Measurements from ENCODE around the gene PDILT. TPM values are rescaled to one million over a fixed set of nuclear protein-coding genes. Genes with fewer than 3 reads are reported as not detected.

Gene PDILT
- total RNA-seq, 4 donors from 2014 or later, result not detected

GRCh38 chr16:20311548-20311947, 93.0 kb downstream of the PDILT start:
- Histone ChIP-seq H3K4me1 (no peaks in the 10 kb centered on the region), H3K4me3 (no peak overlapping the region), H3K9me3 (no peaks in the 10 kb centered on the region), H3K36me3 (no peaks in the 10 kb centered on the region), H3K27me3 (peaks cover 11% of the 10 kb centered on the region), H3K27ac (no peak overlapping the region)
- 55 to 60% methylated on average over 2 of the region's 2 CpGs for WGBS, 2 donors (ENCODE audit: low coverage in 1 of 2)
- TF ChIP-seq POLR2A (IDR thresholded peaks at IDR 0.05) (no peak), POLR2AphosphoS5 (IDR thresholded peaks at IDR 0.05) (no peak), EP300 (IDR thresholded peaks at IDR 0.05) (no peak)
- TF ChIP-seq, protein P1, sequence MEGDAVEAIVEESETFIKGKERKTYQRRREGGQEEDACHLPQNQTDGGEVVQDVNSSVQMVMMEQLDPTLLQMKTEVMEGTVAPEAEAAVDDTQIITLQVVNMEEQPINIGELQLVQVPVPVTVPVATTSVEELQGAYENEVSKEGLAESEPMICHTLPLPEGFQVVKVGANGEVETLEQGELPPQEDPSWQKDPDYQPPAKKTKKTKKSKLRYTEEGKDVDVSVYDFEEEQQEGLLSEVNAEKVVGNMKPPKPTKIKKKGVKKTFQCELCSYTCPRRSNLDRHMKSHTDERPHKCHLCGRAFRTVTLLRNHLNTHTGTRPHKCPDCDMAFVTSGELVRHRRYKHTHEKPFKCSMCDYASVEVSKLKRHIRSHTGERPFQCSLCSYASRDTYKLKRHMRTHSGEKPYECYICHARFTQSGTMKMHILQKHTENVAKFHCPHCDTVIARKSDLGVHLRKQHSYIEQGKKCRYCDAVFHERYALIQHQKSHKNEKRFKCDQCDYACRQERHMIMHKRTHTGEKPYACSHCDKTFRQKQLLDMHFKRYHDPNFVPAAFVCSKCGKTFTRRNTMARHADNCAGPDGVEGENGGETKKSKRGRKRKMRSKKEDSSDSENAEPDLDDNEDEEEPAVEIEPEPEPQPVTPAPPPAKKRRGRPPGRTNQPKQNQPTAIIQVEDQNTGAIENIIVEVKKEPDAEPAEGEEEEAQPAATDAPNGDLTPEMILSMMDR (IDR thresholded peaks at IDR 0.05), result no peak
- no peak for ATAC-seq

DNA sequence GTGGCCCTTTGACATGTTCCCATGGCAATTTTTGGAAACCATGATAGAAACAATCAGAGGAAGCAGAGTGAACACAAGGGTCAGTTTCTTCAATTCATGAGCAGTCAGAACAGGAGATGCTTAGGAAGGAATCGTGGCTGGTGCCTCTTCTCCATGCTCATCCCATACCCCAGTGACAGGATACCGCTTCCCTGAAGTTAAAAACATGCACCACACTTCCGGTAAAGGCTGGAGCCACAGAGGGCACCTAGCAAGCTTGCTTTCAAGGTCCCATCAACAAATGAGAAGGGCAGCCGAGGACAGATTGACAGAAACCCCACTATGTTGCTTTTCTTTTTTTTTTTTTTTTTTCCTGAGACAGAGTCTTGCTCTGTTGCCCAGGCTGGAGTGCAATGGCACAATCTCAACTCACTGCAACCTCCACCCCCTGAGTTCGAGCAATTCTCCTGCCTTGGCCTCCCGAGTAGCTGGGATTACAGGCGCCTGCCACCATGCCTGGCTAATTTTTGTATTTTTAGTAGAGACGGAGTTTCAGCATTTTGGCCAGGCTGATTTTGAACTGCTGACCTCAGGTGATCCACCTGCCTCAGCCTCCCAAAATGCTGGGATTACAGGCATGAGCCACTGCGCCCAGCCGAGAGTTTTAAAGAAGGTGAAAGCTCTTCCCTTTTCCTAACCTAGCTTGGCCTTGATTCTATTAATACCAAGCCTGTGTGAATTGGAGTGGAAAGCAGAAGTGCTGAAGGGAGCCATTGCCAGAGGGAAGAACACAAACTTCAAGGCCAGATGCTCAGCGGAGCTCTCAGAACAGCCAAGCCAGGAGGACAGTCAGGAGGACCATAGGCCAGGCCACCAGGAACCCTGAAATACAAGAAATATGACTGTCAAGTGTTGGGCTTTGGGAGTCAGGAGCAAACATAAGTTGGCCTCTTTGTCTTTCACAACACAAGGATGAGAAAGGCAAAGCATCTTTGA, 93.8 kb downstream of the PDILT start:
- no peak for ATAC-seq

GRCh38 chr16:20309786-20310185, 94.8 kb downstream of the PDILT start:
- no peaks in the 10 kb centered on the region for H3K4me1 ChIP-seq
- peaks cover 11% of the 10 kb centered on the region for H3K27me3 ChIP-seq
- TF ChIP-seq POLR2AphosphoS5 (IDR thresholded peaks at IDR 0.05) (no peak), POLR2A (IDR thresholded peaks at IDR 0.05) (no peak), EP300 (IDR thresholded peaks at IDR 0.05) (no peak)
- TF ChIP-seq, protein P1 (IDR thresholded peaks at IDR 0.05), result no peak
- no peaks in the 10 kb centered on the region for H3K9me3 ChIP-seq
- H3K27ac ChIP-seq, result no peak overlapping the region
- ATAC-seq, result no peak
- no peaks in the 10 kb centered on the region for H3K36me3 ChIP-seq
- no peak overlapping the region for H3K4me3 ChIP-seq
- WGBS, 2 donors (ENCODE audit: low coverage in 1 of 2), result 90% methylated on average over 3 of the region's 6 CpGs; no CpG with 5 or more reads in 1 of the 2 donors

More for the DNA sequence above, 93.8 kb downstream of the PDILT start:
- H3K9me3 ChIP-seq, result no peaks in the 10 kb centered on the region
- 76 to 78% methylated on average over 7 to 8 of the region's 11 CpGs for WGBS, 2 donors (ENCODE audit: low coverage in 1 of 2)
- no peaks in the 10 kb centered on the region for H3K36me3 ChIP-seq
- no peak overlapping the region for H3K27ac ChIP-seq
- no peak overlapping the region for H3K4me3 ChIP-seq
- peaks cover 11% of the 10 kb centered on the region for H3K27me3 ChIP-seq
- no peaks in the 10 kb centered on the region for H3K4me1 ChIP-seq
- TF ChIP-seq, protein P1 (IDR thresholded peaks at IDR 0.05), result no peak
- TF ChIP-seq EP300 (IDR thresholded peaks at IDR 0.05), result no peak
- no peak for TF ChIP-seq POLR2A (IDR thresholded peaks at IDR 0.05)
- no peak for TF ChIP-seq POLR2AphosphoS5 (IDR thresholded peaks at IDR 0.05)

Other genes starting within 250 kb of the PDILT start
- under 1 TPM in 1 of 4 donors, not detected in 3; 0.10 TPM for gene GP2, start 77.2 kb downstream of the PDILT start, total RNA-seq
- not detected for gene UMOD, start 52.0 kb downstream of the PDILT start, total RNA-seq
- 1 to 10 TPM; 1.3 to 5.4 (median 5.0) TPM for gene ACSM5, start 4.8 kb upstream of the PDILT start, total RNA-seq
- gene ACSM2A, start 46.8 kb upstream of the PDILT start, total RNA-seq, result under 1 TPM in 1 of 4 donors, not detected in 3; 0.15 TPM
- gene ACSM2B, start 171.6 kb upstream of the PDILT start, total RNA-seq, result under 1 TPM in 1 of 4 donors, not detected in 3; 0.13 TPM